Stimulated activated CD8-positive, alpha-beta memory T cell treated with anti-CD3 and anti-CD28 coated beads, Interleukin-12 subunit alpha, Interleukin-12 subunit beta, amount 100 ng/mL, for 1 hour (primary cell): ENCODE results near the gene WDR87.
A peak's percentile ranks its signal among the peaks of the same experiment; 100 is the strongest.
"Not testable (repeated sequence)": the region's sequence is repeated elsewhere in the genome, so short reads cannot be mapped to it uniquely, and the experiment has no call there.

Experiments
- DNase-seq: peaks from one replicate; pipeline ENCODE4 v3.0.0-alpha.2; 2020; ENCODE audit warnings: low read depth

WDR87 gene

GRCh38 chr19:37930416-37930815 lies 24.0 kb upstream of the WDR87 start:
- DNase-seq: no peak

- DNase-seq: no peak
Observed at GRCh38 chr19:37929355-37929923, 23.0 kb upstream of the WDR87 start.

- DNase-seq: no peak
Observed at GRCh38 chr19:37928527-37929286, 22.3 kb upstream of the WDR87 start.

GRCh38 chr19:37926711-37927110 lies 20.3 kb upstream of the WDR87 start:
- DNase-seq: no peak

GRCh38 chr19:37926255-37926654 lies 19.9 kb upstream of the WDR87 start:
- DNase-seq: no peak

GRCh38 chr19:37925212-37925611 lies 18.8 kb upstream of the WDR87 start:
- DNase-seq: no peak

- DNase-seq: not testable (repeated sequence)
Observed at GRCh38 chr19:37924573-37924972, 18.2 kb upstream of the WDR87 start.

DNA sequence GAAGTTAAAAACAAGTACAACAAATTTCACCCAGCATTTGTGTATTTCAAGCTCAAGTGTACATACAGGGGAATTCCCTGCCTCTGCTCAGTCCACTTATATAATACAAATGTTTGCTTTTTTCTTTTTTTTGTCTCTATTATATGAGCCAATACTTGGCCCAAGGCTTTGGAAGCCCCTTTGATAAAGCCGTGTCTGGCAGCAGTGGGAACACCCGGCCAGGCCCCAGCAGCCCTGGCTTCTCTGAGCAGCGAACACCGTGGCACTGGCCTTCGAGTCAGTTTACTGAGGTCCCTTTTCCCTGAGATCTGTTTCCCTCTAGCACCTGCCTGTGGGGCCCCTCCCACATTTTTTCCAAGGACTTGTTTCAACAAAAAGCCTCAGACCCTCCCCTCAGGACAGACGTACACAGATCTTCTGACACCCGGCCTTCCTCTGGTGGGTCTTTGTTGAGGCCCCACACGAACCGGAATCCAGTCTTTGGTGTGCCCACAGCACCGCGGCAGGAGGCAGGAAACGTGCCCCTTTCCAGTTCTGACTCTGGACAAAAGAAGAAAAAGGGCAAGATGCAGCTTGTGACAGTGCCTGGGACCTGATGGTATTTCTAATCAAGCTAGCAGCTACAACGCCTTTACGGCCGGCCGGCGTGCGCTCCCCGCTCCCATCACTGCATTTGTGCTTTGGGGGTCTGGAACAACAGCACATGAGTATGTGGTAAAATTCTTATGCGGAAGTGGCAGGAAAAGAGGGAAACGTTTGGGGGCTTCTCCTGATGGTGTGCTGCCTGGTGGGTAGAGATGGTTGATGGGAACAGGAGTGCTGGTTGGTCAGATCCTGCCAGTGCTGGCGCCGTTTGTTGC lies 14.4 kb upstream of the WDR87 start:
- DNase-seq: no peak

GRCh38 chr19:37914908-37915307 lies 8.5 kb upstream of the WDR87 start:
- DNase-seq: no peak

DNA sequence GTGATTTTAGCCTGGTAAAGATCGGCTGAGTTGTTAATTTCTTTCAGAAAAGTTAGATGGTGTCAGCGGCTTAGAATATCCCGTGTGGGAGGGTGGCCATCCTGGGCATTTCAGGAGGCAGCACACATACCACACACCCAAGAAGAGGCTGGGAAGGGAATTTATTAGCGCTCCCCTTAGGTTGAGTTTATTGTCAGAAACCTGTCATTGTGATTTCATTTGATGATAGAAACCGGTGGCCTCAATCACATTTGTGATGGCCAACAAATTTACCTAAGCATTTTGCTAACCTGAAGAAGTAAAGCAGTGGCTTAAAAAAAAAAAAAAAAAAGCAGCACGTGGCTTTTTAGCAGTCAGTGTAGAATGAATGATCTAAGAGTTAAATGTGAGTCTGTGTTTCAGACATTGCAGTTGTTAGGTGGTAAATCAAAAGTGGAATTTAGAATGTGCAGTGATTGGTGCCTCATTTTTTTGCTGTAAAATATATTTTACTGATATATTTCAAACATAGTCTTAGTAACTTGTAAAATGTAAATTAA lies 3.3 kb upstream of the WDR87 start:
- no peak for DNase-seq

- DNase-seq: no peak
Observed at GRCh38 chr19:37907735-37908455, 1.5 kb upstream of the WDR87 start.

- DNase-seq: peak; percentile 87
Observed at GRCh38 chr19:37906869-37907734, 708 bp upstream of the WDR87 start, which contains the start of gene SIPA1L3. TSS of gene SIPA1L3 (plus strand) at chr19:37907208. CDS start at chr19:38081566, 174,358 bp downstream.

- no peak for DNase-seq
Observed at GRCh38 chr19:37903096-37903495, 3.3 kb downstream of the WDR87 start.

DNA sequence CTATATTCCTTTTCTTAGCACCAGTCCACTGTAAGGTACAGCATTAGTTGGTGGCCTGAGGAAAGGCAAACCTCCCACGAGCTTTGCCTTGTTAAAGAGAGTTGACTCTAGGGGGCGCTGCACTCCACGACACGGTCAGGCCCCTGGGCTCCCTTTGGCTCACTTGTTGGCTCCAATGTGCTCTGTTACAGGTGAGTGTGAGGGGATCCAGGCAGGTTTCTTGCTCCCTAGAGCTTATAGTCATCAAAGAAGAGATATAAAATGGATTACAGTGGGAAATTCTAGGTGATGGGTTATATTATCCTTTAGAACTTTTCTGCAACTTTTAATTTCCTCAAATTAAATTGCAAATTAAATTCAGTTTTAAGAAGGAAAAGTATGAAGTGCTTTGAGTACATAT lies 3.7 kb downstream of the WDR87 start:
- DNase-seq: peak; percentile 80

DNA sequence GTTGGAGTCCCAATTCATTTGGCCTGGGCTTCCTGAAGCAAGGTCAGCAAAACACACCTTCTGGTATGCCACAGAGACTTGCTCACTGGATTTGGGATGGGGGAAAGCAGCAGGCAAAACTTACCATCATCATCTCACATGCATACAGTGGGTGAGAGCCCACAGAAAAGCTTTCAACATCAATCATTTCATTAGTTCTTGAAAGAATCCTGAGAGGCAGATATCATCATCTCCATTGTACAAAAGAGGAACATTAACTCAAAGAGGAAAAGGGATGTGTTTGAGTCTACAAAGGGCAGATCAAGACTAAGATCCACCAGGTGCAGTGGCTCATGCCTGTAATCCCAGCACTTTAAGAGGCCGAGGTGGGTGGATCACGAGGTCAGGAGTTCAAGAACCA lies 6.4 kb downstream of the WDR87 start:
- no peak for DNase-seq

- no peak for DNase-seq
Observed at GRCh38 chr19:37899453-37899852, 6.9 kb downstream of the WDR87 start.

- no peak for DNase-seq
Observed at GRCh38 chr19:37896180-37896579, 10.2 kb downstream of the WDR87 start.

- DNase-seq: no peak
Observed at GRCh38 chr19:37893845-37894575, 12.4 kb downstream of the WDR87 start.

- DNase-seq: no peak
Observed at GRCh38 chr19:37886571-37886970, 19.8 kb downstream of the WDR87 start.

DNA sequence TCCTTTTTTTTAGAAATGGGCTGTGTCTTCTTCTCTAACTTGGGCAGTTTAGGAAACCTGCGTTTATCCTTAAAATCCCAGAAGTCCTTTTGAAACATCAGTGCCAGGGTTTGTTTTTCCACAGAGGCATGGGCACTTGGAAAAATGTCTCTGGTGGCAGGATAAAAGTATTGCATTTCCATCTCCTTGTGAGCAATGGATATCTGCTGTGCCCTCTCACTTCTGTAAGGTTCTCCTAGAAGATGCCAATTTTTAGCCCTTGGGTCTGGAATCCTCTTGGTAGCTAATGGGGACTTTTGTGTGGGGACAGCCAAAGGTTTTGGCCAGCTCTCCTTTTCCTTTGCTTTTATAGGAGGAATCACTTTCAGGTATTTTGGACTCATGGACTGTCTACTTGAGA lies 21.0 kb downstream of the WDR87 start:
- DNase-seq: no peak
